Stomach (tissue), 9 donors: ENCODE results near the gene SUSD6. TPM values are rescaled to one million over a fixed set of nuclear protein-coding genes. Genes with fewer than 3 reads are reported as not detected.

Source experiments
- DNase-seq, 2 donors: peaks; one replicate each; pipeline versions ENCODE4 v3.0.0 to v3.0.0-alpha.2; 2013 to 2019
- H3K27ac ChIP-seq, 5 donors: fragments of 200-600 bp in 4 of 5; sonication (generic) in 4 of 5; one replicate each; pipeline ENCODE4 v1.5.1; 2013 to 2019; ENCODE audit warnings: mild to moderate bottlenecking in 1 of 5, moderate library complexity in 1 of 5
- H3K27me3 ChIP-seq, 3 donors: fragments of 200-600 bp; sonication (generic); one replicate each; pipeline ENCODE4 v1.5.1; 2017 to 2019; ENCODE audit warnings: mixed run types in 1 of 3
- H3K36me3 ChIP-seq, 4 donors: fragments of 200-600 bp; sonication (generic); 1 replicate in 3 of 4; 2 replicates in 1 of 4; pipeline ENCODE4 v1.5.1; 2016 to 2019
- H3K4me1 ChIP-seq, 4 donors: fragments of 200-600 bp; sonication (generic); one replicate each; pipeline ENCODE4 v1.5.1; 2016 to 2019
- H3K4me3 ChIP-seq, 4 donors: fragments of 200-600 bp; sonication (generic) in 3 of 4; one replicate each; pipeline ENCODE4 v1.5.1; 2016 to 2019; ENCODE audit warnings: mild to moderate bottlenecking in 1 of 4
- H3K9me3 ChIP-seq, 4 donors: fragments of 200-600 bp; sonication (generic); one replicate each; pipeline ENCODE4 v1.5.1; 2016 to 2019
- CTCF ChIP-seq, 7 experiments: fragments of 450-650 bp in 4 of 7; fragments of 200-600 bp in 3 of 7; sonication (generic) in 3 of 7; IDR thresholded peaks; one replicate each; pipeline ENCODE4 v1.5.1; 2016 to 2019; ENCODE audit warnings: antibody characterized with exemption in 7 of 7, control low read depth in 2 of 7, mild to moderate bottlenecking in 1 of 7
- EP300 ChIP-seq: sonication (generic); formaldehyde crosslinking; IDR thresholded peaks from one replicate; pipeline ENCODE4 v1.6.1; 2017; ENCODE audit warnings: antibody characterized with exemption
- POLR2A ChIP-seq, 4 donors: fragments of 450-650 bp; IDR thresholded peaks; one replicate each; pipeline ENCODE4 v1.6.1; 2016; ENCODE audit warnings: antibody characterized with exemption in 4 of 4, control low read depth in 2 of 4, mild to moderate bottlenecking in 1 of 4, moderate library complexity in 1 of 4
- POLR2AphosphoS5 ChIP-seq, 3 donors: sonication (generic); formaldehyde crosslinking; IDR thresholded peaks; one replicate each; pipeline ENCODE4 v1.6.1; 2016; ENCODE audit warnings: antibody characterized with exemption in 3 of 3
- WGBS, 5 donors: extraction: QIAGEN DNeasy Blood & Tissue Kit in 3 of 5; methylation state at CpG; one replicate each; pipeline versions ENCODE4 v1.1.5 to v1.1.7; 2013 to 2018; 5-methylcytosine and 5-hydroxymethylcytosine counted together
- intact Hi-C: fragments of 100-400 bp; cut with DNase I; formaldehyde crosslinking; loops from one replicate; pipeline ENCODE4 v1.15.1; 2023; ENCODE audit warnings: low total_unique reads
- polyA plus RNA-seq, 3 donors: library from polyadenylated mRNA; stranded (reverse); fragments of 200-250 nt; gene quantifications; one replicate each; pipeline ENCODE4 v1.2.3, GENCODE V29; 2013
- total RNA-seq, 5 donors: library from RNA; depleted of rRNA; stranded (reverse); fragments of >200 nt; gene quantifications; one replicate each; pipeline versions ENCODE4 v1.1.0 to v1.2.3, GENCODE V29; 2014 to 2016
- donor health status: healthy with polysubstance abuse.
- donor health status: Bipolar disorder and iron deficiency.
- donor health status: healthy.

Gene SUSD6
- total and polyA plus RNA-seq, 8 donors, result 4.9 to 39.0 (median 24.7) TPM

GRCh38 chr14:69676723-69677122 lies 65.3 kb downstream of the SUSD6 start:
- Histone ChIP-seq H3K27ac (no peak overlapping the region), H3K27me3 (no peaks in the 10 kb centered on the region), H3K36me3 (no peaks in the 10 kb centered on the region), H3K4me3 (no peak overlapping the region), H3K4me1 (peaks cover 35 to 61% (median 48%) of the 10 kb centered on the region in 4 donors), H3K9me3 (no peaks in the 10 kb centered on the region)
- intact Hi-C loops, result no loop called here
- TF ChIP-seq EP300 (no peak), CTCF (IDR thresholded peaks at IDR 0.05) (no peak), POLR2A (IDR thresholded peaks at IDR 0.05) (no peak), POLR2AphosphoS5 (IDR thresholded peaks at IDR 0.05) (no peak)
- WGBS, 5 donors, result 85 to 94% (median 93%) methylated on average over 2 of the region's 2 CpGs
- DNase-seq, result no peak

GRCh38 chr14:69680297-69680696 lies 68.9 kb downstream of the SUSD6 start:
- no peak overlapping the region for H3K27ac ChIP-seq
- H3K4me1 ChIP-seq, result peaks cover 33 to 61% (median 49%) of the 10 kb centered on the region in 4 donors
- WGBS, 5 donors, result 67 to 92% (median 85%) methylated on average over 1 of the region's 1 CpG
- intact Hi-C loops, result no loop called here
- no peaks in the 10 kb centered on the region for H3K36me3 ChIP-seq
- no peaks in the 10 kb centered on the region for H3K27me3 ChIP-seq
- no peak overlapping the region for H3K4me3 ChIP-seq
- TF ChIP-seq EP300 (no peak), POLR2AphosphoS5 (IDR thresholded peaks at IDR 0.05) (no peak), CTCF (IDR thresholded peaks at IDR 0.05) (no peak), POLR2A (IDR thresholded peaks at IDR 0.05) (no peak)
- H3K9me3 ChIP-seq, result no peaks in the 10 kb centered on the region
- DNase-seq, result no peak

DNA sequence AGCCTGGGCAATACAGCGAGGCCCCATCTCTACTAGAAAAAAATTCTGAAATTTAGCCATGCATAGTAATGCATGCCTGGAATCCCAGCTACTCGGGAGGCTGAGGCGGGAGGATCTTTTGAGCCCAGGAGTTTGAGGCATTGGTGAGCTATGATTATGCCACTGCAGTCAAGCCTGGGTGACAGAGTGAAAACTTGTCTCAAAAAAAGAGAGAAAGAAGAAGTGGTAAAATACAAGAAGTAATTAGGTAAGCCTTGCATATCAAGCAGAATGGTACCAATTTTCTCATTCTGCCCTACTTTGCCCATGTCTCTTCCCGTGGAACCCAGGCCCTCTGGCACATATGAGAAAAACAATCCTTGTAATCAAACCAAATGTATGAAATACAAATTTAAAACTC lies 70.7 kb downstream of the SUSD6 start:
- H3K9me3 ChIP-seq, result no peaks in the 10 kb centered on the region
- H3K4me1 ChIP-seq, result peaks cover 44 to 71% (median 59%) of the 10 kb centered on the region in 4 donors
- DNase-seq, result no peak
- TF ChIP-seq POLR2A (IDR thresholded peaks at IDR 0.05), result no peak
- no peak for TF ChIP-seq CTCF (IDR thresholded peaks at IDR 0.05)
- no peak for TF ChIP-seq POLR2AphosphoS5 (IDR thresholded peaks at IDR 0.05)
- no peak for TF ChIP-seq EP300
- no peaks in the 10 kb centered on the region for H3K27me3 ChIP-seq
- intact Hi-C loops, result no loop called here
- 73 to 79% (median 74%) methylated on average over 4 of the region's 4 CpGs for WGBS, 5 donors
- H3K36me3 ChIP-seq, result no peaks in the 10 kb centered on the region
- no peak overlapping the region for H3K4me3 ChIP-seq
- peak overlapping the region in 4 of 5 donors; percentile 11 to 71 (median 67) for H3K27ac ChIP-seq

DNA sequence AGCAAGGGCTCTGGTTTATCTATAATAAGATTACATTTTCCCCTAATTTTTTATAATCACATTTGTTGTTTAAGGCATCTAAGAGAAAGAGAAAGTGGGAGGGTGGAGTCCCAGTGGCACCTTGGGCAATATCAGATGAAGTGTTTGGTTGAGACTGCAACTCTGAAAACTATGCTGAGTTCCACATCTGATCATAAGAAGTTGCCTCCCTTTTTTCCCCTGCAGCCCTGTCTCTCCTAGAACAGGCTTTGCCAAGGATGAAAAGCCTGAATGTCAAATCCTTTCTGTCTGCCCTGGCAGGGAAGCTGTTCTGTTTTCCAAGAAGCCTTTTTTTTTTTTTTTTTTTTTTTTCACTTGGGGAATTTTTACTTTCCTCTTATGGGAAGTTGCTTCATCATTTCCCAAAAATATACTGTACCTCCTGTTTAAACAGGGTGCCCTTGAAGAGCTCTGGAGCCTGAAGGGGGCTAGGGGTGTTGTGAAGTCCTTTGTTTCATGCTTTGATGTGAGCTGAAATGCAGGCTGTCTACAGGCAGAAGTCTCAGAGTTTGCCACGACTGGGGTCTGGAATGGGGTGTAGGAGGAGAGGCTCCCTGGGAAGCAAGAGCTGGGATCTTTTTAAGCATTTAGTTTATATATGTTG lies 71.3 kb downstream of the SUSD6 start:
- 38 to 65% (median 48%) methylated on average over 1 of the region's 1 CpG for WGBS, 5 donors
- Histone ChIP-seq H3K27ac (peak overlapping the region in 4 of 5 donors; percentile 11 to 71 (median 67)), H3K9me3 (no peaks in the 10 kb centered on the region), H3K36me3 (no peaks in the 10 kb centered on the region), H3K4me3 (no peak overlapping the region), H3K4me1 (peaks cover 44 to 77% (median 59%) of the 10 kb centered on the region in 4 donors), H3K27me3 (no peaks in the 10 kb centered on the region)
- DNase-seq, result peak in 1 of 2 donors; percentile 65
- intact Hi-C loops, result no loop called here
- TF ChIP-seq POLR2AphosphoS5 (IDR thresholded peaks at IDR 0.05), result peak in 1 of 3 donors; percentile 41
- TF ChIP-seq EP300, result no peak
- no peak for TF ChIP-seq CTCF (IDR thresholded peaks at IDR 0.05)
- no peak for TF ChIP-seq POLR2A (IDR thresholded peaks at IDR 0.05)
